Astrocyte of the cerebellum (primary cell): ENCODE results near the gene RFK.

Experiments
- DNase-seq: peaks from one replicate; pipeline ENCODE4 v3.0.0-alpha.2; 2011; ENCODE audit warnings: low read depth
- H3K4me3 ChIP-seq: 2 replicates; pipeline ENCODE4 v1.5.1; 2011; ENCODE audit warnings: mild to moderate bottlenecking, low read depth, low read length, moderate library complexity
- in situ Hi-C: cut with HindIII; loops from 2 replicates; pipeline ENCODE4 v1.10.0; 2017; ENCODE audit warnings: low sequenced_read_pairs
- TF ChIP-seq, protein P1 (sequence below): IDR thresholded peaks from 2 replicates; pipeline ENCODE4 v1.5.1; 2012; ENCODE audit warnings: low read length, low read depth, moderate library complexity, mild to moderate bottlenecking; ENCODE audit errors: missing control alignments

The RFK gene

DNA sequence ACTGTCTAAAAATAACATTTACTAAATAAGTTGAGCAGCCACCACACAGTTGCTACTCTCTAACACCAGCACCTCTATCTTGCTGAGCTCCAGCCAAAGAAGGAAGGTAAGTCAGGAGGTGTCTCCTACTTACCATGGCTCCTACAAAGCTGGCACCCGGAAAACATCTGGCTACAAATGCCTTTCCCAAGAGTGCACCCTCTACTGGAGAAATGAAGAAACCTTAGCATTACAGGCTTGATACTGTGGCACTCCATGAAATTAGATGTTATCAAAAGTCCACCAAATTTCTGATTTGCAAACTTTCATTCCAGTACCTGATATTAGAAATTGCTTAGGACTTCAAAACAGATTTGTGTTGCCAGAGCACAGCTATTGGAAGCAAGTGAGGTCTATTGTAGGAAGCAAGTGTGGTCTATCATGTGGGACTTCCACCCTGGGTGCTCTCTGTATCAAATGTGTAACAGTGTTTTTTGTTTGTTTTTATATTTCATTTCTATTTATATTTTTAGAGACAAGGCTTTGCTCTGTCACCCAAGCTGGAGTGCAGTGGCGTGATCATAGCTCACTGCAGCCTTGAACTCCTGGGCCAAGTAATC is 25.7 kb upstream of the RFK start:
- DNase-seq, result no peak
- TF ChIP-seq, protein P1, sequence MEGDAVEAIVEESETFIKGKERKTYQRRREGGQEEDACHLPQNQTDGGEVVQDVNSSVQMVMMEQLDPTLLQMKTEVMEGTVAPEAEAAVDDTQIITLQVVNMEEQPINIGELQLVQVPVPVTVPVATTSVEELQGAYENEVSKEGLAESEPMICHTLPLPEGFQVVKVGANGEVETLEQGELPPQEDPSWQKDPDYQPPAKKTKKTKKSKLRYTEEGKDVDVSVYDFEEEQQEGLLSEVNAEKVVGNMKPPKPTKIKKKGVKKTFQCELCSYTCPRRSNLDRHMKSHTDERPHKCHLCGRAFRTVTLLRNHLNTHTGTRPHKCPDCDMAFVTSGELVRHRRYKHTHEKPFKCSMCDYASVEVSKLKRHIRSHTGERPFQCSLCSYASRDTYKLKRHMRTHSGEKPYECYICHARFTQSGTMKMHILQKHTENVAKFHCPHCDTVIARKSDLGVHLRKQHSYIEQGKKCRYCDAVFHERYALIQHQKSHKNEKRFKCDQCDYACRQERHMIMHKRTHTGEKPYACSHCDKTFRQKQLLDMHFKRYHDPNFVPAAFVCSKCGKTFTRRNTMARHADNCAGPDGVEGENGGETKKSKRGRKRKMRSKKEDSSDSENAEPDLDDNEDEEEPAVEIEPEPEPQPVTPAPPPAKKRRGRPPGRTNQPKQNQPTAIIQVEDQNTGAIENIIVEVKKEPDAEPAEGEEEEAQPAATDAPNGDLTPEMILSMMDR, result peak; percentile 52
- in situ Hi-C loops, result no loop called here
- no peak overlapping the region for H3K4me3 ChIP-seq

DNA sequence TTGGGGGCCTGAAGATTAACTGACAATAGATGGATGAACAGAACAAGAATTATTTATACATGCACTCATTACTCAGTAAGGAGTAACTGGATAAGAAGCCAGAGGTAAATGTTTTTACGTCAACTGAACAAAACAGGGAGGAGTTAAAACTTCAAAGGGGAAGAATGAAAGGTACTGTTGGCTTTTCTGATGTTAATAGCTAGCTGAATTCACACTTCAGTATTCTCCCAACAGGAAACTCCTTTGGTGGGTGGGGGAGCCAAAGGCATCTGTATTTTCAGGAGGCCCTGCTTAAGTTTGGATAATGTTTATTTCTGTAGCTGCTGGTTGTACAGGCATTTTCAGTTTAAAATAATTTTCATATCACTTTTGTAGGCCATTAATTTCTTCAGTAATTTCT is 23.2 kb upstream of the RFK start:
- no peak for DNase-seq
- TF ChIP-seq, protein P1, result no peak
- in situ Hi-C loops, result no loop called here
- H3K4me3 ChIP-seq, result no peak overlapping the region

DNA sequence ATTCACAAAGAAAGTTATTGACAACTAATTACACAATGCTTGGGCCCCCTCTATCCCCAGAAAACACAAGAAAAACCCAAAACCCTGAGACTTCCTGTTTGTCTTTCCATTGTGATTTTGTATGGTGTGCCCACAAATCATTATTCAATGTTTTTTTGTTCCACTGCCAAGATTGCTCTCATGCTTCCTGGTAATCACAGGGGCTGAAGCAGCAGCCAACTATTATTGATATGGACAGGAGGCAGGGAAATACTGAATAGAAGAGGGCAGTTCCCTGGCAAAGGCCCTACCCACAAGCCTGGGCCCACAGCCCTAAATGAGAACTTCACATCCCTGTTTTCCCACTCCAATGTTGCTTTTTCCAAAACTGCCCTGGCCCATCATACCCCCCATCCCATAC is 21.5 kb upstream of the RFK start:
- H3K4me3 ChIP-seq, result no peak overlapping the region
- TF ChIP-seq, protein P1, result no peak
- peak; percentile 89 for DNase-seq
- in situ Hi-C loops, result no loop called here

DNA sequence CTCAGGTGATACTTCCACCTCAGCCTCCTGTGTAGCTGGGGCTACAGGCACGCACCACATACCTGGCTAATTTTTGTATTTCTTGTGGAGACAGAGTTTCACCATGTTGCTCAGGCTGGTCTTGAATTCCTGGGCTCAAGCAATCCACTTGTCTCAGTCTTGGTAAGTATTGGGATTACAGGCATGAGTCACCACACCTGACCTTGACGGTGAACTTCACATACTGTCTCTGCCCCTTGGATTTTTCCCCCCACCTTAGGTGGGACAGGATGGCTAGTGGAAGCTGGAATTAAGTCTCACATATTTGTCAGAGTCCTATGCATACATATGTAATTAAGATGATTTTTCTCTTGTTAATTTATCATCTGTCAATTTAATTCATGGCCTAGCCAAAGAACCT is 20.9 kb upstream of the RFK start:
- no peak for DNase-seq
- in situ Hi-C loops, result no loop called here

DNA sequence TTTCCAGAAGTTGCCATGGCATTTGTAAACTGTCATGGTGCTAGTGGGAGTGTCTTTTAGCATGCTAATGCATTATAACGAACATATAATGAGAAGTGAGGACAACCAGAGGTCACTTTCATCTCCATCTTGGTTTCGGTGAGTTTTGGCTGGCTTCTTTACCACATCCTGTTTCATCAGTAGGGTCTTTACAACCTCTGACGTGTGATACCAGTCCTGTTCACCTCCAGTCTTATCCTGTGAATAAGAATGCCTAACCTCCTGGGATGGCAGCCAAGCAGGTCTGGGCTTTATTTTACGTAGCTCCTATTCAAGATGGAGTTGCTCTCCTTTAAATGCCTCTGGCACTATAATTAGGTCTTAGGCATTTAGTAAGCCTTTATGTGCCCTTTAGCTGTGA is 20.4 kb upstream of the RFK start:
- no peak overlapping the region for H3K4me3 ChIP-seq
- in situ Hi-C loops, result no loop called here
- DNase-seq, result peak; percentile 81
- TF ChIP-seq, protein P1, result no peak

More for the DNA sequence above, 20.9 kb upstream of the RFK start:
- H3K4me3 ChIP-seq, result no peak overlapping the region
- TF ChIP-seq, protein P1, result no peak

DNA sequence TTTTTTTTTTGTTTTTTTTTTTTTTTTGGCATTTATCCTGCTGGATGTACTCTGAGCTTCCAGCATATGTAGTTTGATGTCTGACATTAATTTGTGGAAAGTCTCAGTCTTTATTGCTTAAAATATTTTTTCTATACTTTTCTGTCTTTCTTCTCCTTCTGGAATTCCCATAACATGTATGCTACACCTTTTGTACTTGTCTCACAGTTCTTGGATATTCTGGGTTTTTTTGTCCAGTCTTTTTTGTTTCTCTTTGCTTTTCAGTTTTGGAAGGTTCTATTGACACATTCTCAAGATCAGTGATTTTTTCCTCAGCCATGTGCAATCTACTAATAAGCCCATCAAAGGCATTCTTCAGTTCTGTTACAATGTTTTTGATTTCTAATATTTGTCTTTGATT is 19.4 kb upstream of the RFK start:
- in situ Hi-C loops, result no loop called here
- TF ChIP-seq, protein P1, result no peak
- no peak for DNase-seq
- H3K4me3 ChIP-seq, result no peak overlapping the region
